Measurements from ENCODE around the gene TOMM20.

- TF ChIP-seq CTCF (IDR thresholded peaks at IDR 0.05; ENCODE audit: low read depth, low read length) (no peak), EZH2phosphoT487 (IDR thresholded peaks at IDR 0.05; ENCODE audit: low read depth) (no peak)
Observed at GRCh38 chr1:235112297-235113182, 16.1 kb downstream of the TOMM20 start.

Data from OCI-LY3 (cell line).